HG02938 (cell line): ENCODE measurements around the gene KLK15.

Experiments
- ATAC-seq: cut with Tn5 transposase; IDR thresholded peaks from one replicate; pipeline ENCODE4 v1.9.1; 2021; ENCODE audit warnings: mild to moderate bottlenecking, moderate library complexity; ENCODE audit not compliant: unreplicated experiment

KLK15 gene

DNA sequence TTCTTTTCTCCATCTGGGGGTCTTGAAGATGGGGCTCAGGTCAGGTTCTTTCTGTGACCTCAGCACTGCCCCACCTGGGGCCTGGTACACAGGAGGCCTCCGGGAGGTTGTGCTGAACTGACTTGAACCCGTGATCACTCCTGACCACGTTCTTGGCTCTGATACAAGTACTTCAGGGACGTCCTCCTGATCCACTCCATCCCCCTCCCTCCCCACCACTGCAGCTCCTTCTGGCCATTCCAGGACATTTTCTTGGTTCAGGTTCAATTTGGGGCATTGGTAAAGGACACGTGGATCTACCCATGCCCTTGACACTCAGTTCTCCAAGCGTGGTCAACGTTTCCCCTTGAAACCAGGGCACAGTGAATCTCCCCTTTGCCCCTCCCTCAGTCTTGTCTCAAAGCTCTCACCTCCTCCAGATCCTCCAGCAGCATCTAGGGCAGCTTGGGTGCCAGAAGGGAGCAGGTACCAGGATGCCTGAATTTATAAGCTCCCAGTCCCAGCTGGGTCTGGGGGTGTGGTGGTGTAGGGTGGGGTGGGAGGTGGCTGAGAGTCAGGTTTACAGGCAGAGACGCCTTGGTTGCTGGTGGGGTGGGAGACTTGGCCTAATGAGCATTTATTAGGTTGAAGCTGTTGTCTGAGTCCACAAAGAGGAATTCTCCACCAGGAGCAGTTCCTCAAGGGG is at the start of gene KLK15:
TSS of gene KLK15 (minus strand) at position 458 of the 685 bp plus-strand sequence. CDS start 2,082 bp downstream, outside the sequence.
- no peak for ATAC-seq

DNA sequence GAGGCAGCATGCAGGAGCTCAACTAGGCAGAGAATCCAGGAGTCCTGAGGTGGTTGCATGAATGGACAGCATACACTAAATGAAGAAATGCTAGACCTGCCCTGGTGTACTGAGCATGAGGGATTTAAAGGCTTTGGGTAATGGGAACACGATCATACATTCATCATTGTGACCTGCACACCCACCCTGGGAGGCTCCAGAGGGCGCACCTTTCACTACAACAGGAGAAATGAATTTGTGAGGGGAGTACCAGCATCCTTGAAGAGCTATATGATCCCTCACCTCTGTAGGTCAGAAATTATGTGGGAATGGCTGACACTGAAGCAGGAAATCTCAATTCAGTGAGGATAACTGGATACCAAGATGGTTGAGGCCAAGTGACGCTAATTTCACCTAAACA is 48.8 kb upstream of the KLK15 start:
- no peak for ATAC-seq

- no peak for ATAC-seq
Observed at GRCh38 chr19:50880241-50880640, 46.9 kb upstream of the KLK15 start.

- no peak for ATAC-seq
Observed at GRCh38 chr19:50878851-50879250, 45.5 kb upstream of the KLK15 start.

DNA sequence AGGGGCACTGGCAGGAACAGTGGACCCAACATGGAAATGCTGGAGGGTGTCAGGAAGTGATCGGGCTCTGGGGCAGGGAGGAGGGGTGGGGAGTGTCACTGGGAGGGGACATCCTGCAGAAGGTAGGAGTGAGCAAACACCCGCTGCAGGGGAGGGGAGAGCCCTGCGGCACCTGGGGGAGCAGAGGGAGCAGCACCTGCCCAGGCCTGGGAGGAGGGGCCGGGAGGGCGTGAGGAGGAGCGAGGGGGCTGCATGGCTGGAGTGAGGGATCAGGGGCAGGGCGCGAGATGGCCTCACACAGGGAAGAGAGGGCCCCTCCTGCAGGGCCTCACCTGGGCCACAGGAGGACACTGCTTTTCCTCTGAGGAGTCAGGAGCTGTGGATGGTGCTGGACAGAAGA is 44.0 kb upstream of the KLK15 start:
- no peak for ATAC-seq

DNA sequence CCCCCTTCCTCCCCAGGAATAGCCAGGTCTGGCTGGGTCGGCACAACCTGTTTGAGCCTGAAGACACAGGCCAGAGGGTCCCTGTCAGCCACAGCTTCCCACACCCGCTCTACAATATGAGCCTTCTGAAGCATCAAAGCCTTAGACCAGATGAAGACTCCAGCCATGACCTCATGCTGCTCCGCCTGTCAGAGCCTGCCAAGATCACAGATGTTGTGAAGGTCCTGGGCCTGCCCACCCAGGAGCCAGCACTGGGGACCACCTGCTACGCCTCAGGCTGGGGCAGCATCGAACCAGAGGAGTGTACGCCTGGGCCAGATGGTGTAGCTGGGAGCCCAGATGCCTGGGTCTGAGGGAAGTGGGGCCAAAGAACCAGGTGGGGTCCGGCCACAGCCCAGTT is 43.1 kb upstream of the KLK15 start:
- no peak for ATAC-seq

GRCh38 chr19:50875795-50876422 is 42.5 kb upstream of the KLK15 start:
- ATAC-seq = no peak

DNA sequence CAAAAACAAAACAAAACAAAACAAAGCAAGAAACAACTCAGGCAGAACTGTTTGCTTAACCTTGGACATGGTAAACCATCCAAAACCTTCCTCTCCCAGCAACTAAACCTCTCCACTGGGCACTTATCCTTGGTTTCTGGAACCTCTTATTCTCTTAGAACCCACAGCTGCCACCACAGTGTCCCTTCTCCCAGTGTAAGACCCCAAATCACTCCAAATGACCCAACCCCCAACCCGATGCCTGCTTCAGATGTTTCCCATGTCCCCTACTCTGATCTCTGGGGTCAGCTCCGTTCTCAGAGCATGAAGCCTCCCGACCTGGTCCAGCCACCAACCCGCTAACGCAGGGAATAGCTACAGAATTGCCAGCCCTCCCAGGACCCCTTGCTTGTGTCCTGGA is 40.8 kb upstream of the KLK15 start:
- ATAC-seq = no peak

- no peak for ATAC-seq
Observed at GRCh38 chr19:50873056-50873455, 39.7 kb upstream of the KLK15 start, which contains the start of gene KLK2. Gene KLK2 (plus strand): TSS chr19:50873439. CDS start chr19:50873474, 35 bp downstream.

- no peak for ATAC-seq
Observed at GRCh38 chr19:50870417-50871089, 37.2 kb upstream of the KLK15 start.

GRCh38 chr19:50869479-50869878 is 36.1 kb upstream of the KLK15 start:
- ATAC-seq = no peak

DNA sequence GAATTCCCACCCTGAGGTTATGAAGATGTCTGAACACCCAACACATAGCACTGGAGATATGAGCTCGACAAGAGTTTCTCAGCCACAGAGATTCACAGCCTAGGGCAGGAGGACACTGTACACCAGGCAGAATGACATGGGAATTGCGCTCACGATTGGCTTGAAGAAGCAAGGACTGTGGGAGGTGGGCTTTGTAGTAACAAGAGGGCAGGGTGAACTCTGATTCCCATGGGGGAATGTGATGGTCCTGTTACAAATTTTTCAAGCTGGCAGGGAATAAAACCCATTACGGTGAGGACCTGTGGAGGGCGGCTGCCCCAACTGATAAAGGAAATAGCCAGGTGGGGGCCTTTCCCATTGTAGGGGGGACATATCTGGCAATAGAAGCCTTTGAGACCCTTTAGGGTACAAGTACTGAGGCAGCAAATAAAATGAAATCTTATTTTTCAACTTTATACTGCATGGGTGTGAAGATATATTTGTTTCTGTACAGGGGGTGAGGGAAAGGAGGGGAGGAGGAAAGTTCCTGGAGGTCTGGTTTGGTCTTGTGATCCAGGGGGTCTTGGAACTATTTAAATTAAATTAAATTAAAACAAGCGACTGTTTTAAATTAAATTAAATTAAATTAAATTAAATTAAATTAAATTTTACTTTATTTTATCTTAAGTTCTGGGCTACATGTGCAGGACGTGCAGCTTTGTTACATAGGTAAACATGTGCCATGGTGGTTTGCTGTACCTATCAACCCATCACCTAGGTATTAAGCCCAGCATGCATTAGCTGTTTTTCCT is 28.3 kb upstream of the KLK15 start:
- ATAC-seq = no peak

GRCh38 chr19:50861010-50861409 is 27.6 kb upstream of the KLK15 start:
- ATAC-seq = no peak

GRCh38 chr19:50859849-50860248 is 26.5 kb upstream of the KLK15 start:
- ATAC-seq = no peak

DNA sequence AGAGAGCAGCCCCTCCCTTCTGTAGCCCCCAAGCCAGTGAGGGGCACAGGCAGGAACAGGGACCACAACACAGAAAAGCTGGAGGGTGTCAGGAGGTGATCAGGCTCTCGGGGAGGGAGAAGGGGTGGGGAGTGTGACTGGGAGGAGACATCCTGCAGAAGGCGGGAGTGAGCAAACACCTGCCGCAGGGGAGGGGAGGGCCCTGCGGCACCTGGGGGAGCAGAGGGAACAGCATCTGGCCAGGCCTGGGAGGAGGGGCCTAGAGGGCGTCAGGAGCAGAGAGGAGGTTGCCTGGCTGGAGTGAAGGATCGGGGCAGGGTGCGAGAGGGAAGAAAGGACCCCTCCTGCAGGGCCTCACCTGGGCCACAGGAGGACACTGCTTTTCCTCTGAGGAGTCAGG is 25.5 kb upstream of the KLK15 start:
- ATAC-seq = no peak

DNA sequence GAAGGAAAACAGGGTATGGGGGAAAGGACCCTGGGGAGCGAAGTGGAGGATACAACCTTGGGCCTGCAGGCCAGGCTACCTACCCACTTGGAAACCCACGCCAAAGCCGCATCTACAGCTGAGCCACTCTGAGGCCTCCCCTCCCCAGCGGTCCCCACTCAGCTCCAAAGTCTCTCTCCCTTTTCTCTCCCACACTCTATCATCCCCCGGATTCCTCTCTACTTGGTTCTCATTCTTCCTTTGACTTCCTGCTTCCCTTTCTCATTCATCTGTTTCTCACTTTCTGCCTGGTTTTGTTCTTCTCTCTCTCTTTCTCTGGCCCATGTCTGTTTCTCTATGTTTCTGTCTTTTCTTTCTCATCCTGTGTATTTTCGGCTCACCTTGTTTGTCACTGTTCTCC is 24.0 kb upstream of the KLK15 start:
- ATAC-seq = no peak

GRCh38 chr19:50854636-50855410 is 21.4 kb upstream of the KLK15 start, which contains the start of gene KLK3:
Gene KLK3 (plus strand): TSS chr19:50854915. CDS start chr19:50854956, 41 bp downstream.
- no peak for ATAC-seq

DNA sequence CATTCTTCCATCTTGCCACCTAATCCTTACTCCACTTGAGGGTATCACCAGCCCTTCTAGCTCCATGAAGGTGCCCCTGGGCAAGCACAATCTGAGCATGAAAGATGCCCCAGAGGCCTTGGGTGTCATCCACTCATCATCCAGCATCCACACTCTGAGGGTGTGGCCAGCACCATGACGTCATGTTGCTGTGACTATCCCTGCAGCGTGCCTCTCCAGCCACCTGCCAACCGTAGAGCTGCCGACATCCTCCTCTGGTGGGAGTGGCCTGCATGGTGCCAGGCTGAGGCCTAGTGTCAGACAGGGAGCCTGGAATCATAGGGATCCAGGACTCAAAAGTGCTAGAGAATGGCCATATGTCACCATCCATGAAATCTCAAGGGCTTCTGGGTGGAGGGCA is 18.2 kb upstream of the KLK15 start:
- ATAC-seq = no peak

DNA sequence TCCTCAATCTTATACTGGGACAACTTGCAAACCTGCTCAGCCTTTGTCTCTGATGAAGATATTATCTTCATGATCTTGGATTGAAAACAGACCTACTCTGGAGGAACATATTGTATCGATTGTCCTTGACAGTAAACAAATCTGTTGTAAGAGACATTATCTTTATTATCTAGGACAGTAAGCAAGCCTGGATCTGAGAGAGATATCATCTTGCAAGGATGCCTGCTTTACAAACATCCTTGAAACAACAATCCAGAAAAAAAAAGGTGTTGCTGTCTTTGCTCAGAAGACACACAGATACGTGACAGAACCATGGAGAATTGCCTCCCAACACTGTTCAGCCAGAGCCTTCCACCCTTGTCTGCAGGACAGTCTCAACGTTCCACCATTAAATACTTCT is 17.4 kb upstream of the KLK15 start:
- no peak for ATAC-seq

DNA sequence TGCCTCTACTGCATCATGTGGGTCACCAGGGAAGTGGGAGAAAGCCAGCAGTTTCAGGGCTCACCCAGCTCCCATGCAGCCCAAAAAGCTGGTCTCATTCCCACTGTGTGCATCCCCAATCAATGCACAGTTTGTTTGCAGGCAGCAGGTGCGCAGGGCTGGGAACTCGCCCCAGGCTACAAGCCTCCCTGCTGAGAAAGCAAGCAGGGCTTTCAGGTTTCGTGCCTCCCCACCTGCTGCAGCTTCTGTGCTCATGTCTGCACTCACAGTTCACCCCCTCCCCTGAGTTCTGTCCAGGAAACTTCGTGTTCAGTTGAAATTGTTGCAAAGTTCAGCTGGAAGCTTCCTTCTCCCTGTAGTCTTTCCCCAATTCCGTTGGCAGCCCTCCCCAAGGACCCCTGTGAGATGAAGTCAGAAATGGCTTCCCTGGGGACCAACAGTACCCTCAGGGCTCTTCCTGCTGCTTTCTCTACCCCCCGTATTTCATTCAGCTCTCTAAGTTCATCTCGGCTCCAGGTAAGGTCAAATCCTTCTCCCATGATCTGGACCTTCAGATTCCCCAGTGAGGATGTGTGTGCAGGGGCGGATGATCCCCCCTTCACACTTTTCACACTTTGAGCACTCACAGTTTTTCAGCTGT is 11.0 kb upstream of the KLK15 start:
- no peak for ATAC-seq
